WERI-Rb-1 (cell line): Measurements from ENCODE around the gene COL16A1.
A peak's percentile ranks its signal among the peaks of the same experiment; 100 is the strongest.

ENCODE experiments used
- DNase-seq: peaks from one replicate; pipeline ENCODE4 v3.0.0-alpha.2; 2020
- H3K27ac ChIP-seq: fragments of 250-450 bp; sonication (Bioruptor Pico); 2 replicates; pipeline ENCODE4 v1.5.1; 2020; ENCODE audit warnings: mild to moderate bottlenecking, moderate library complexity
- H3K27me3 ChIP-seq: fragments of 250-450 bp; sonication (Bioruptor Pico); 2 replicates; pipeline ENCODE4 v1.5.1; 2021; ENCODE audit warnings: mild to moderate bottlenecking, low read depth, moderate library complexity; ENCODE audit not compliant: insufficient read depth, severe bottlenecking
- H3K36me3 ChIP-seq: fragments of 250-450 bp; sonication (Bioruptor Pico); 2 replicates; pipeline ENCODE4 v1.5.1; 2020; ENCODE audit warnings: mild to moderate bottlenecking, moderate library complexity
- H3K4me3 ChIP-seq: 2 replicates; pipeline ENCODE4 v1.5.1; 2011; ENCODE audit warnings: low read depth, mild to moderate bottlenecking, control low read depth, low read length
- H3K9me3 ChIP-seq: fragments of 250-450 bp; sonication (Bioruptor Pico); 2 replicates; pipeline ENCODE4 v1.5.1; 2021; ENCODE audit warnings: mild to moderate bottlenecking, moderate library complexity; ENCODE audit not compliant: severe bottlenecking
- TF ChIP-seq, protein P1 (sequence below): IDR thresholded peaks from 2 replicates; pipeline ENCODE4 v1.5.1; 2011; ENCODE audit warnings: low read depth, mild to moderate bottlenecking, control low read depth, inconsistent platforms, low read length

Gene COL16A1

DNA sequence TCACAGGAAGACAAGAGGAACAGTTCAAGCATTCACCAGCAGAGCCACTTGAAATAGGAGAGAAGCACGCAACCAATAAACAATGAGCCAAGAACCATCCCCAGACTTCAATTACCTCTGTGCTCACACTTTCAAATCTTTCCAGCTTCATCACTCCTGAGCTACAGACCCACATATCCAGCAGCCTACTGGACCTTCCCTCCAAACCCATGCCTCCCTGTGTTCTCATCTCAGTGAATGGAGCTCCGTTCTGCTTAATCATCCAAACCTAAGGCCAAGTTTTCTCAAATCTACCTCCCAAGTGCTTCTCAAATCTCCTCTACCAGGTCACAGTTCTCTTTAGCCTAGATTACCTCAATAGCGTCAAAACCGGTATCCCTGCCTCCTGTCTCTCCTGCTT is 62.9 kb downstream of the COL16A1 start:
- H3K27ac ChIP-seq: no peak overlapping the region
- H3K27me3 ChIP-seq: no peaks in the 10 kb centered on the region
- H3K4me3 ChIP-seq: no peak overlapping the region
- peaks cover 3% of the 10 kb centered on the region; the same call in 1 of the 2 replicates for H3K36me3 ChIP-seq
- TF ChIP-seq, protein P1, sequence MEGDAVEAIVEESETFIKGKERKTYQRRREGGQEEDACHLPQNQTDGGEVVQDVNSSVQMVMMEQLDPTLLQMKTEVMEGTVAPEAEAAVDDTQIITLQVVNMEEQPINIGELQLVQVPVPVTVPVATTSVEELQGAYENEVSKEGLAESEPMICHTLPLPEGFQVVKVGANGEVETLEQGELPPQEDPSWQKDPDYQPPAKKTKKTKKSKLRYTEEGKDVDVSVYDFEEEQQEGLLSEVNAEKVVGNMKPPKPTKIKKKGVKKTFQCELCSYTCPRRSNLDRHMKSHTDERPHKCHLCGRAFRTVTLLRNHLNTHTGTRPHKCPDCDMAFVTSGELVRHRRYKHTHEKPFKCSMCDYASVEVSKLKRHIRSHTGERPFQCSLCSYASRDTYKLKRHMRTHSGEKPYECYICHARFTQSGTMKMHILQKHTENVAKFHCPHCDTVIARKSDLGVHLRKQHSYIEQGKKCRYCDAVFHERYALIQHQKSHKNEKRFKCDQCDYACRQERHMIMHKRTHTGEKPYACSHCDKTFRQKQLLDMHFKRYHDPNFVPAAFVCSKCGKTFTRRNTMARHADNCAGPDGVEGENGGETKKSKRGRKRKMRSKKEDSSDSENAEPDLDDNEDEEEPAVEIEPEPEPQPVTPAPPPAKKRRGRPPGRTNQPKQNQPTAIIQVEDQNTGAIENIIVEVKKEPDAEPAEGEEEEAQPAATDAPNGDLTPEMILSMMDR: no peak
- no peaks in the 10 kb centered on the region for H3K9me3 ChIP-seq
- no peak for DNase-seq

DNA sequence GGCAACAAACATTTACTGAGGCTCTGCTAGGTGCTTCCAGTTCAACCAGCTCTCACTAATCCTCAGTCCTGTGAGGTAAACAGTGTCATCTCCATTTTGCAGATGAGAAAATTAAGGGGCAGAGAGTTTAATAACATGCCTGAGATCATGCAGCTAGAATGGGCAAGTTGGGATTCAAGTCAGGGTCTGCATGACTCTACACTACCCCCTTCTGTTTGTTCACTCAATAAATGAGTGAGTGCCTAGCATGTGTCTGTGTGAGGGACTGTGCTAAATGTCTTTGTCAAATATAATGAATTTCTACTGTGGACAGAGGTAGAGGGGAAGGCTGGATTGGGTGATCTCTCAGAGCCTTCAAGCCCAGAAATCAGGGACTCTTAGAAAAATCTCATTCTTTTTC is 63.6 kb downstream of the COL16A1 start:
- no peak for DNase-seq
- H3K27ac ChIP-seq: no peak overlapping the region
- no peaks in the 10 kb centered on the region for H3K27me3 ChIP-seq

DNA sequence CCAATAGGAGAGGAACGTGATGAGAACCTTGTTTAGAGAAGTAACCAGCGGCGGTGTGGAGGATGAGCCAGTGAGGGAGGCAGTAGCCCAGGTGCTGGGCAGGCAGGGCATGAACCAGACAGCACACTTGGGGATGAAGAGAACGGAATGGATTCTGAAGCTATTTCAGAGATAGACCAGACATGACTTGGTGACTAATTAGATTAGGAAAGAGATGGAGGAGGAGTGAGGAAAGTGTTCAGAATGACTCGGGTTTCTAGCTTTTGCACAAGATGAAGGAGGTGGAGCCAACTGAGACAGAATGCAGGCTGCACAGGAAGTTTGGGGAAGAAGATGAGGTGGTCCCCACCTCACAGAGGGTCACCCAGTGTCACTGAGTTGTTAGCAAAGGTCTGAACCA is 64.3 kb downstream of the COL16A1 start:
- H3K9me3 ChIP-seq: no peaks in the 10 kb centered on the region
- TF ChIP-seq, protein P1: no peak
- H3K27ac ChIP-seq: no peak overlapping the region
- no peaks in the 10 kb centered on the region for H3K27me3 ChIP-seq
- H3K4me3 ChIP-seq: no peak overlapping the region
- peaks cover 3% of the 10 kb centered on the region; the same call in 1 of the 2 replicates for H3K36me3 ChIP-seq
- no peak for DNase-seq

More for the DNA sequence above, 63.6 kb downstream of the COL16A1 start:
- no peaks in the 10 kb centered on the region for H3K9me3 ChIP-seq
- TF ChIP-seq, protein P1: peak; percentile 38
- no peak overlapping the region for H3K4me3 ChIP-seq
- H3K36me3 ChIP-seq: peaks cover 3% of the 10 kb centered on the region; the same call in 1 of the 2 replicates

DNA sequence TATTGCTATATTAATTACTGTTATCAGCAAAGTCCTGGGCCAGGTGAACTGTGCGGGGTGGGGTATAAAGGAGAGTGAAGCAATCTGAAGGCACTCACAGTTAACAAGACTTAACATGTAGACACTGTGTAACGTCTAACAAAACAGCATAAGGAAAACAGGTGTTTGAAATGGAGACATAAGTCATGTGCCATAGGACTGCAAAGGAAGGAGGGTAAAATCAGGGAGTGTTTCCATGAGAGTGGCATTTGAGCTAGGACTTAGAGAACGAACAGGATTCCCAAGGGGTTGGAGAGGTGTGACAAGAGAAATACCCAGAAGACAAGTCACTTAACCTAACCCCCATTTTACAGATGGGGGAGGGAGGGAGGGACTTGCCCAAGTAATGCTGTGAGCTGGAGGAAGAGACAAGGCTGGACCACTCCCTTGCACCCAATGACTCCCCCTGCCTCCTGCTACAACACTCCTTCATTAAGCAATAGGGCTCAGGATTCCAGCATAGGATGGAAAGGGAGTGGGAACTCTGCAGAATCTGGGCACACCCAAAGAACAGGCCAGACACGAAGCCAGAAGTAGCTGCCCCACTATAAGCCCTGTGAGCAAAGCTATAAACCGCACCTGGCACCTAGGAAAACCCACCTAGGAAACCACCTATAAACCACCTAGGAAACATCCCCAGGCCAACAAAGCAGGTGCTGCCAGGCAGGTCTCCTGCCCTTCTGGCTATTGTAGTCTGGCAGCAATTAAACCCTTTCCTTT is 65.7 kb downstream of the COL16A1 start:
- Histone ChIP-seq H3K36me3 (peaks cover 3% of the 10 kb centered on the region; the same call in 1 of the 2 replicates), H3K27ac (no peak overlapping the region), H3K4me3 (no peak overlapping the region), H3K9me3 (no peaks in the 10 kb centered on the region), H3K27me3 (no peaks in the 10 kb centered on the region)
- TF ChIP-seq, protein P1: no peak
- DNase-seq: no peak

DNA sequence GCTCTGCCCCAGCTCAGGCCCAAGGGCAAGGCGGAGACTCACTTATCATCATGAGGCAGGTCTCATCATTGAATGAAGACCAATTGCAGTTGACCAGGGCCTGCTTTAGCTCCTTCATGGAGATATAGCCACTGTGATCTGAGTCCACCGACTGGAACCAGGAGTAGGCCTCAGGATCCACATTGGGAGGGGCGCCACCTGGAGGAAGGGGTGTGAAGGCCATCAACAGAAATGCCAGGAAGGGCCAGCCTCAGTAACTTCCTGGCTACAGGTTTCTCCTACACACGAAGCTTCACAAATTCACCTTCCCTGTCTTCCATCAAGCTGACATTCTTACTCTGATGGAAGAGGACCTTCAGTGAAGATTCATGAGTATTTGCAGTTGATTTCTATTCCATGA is 70.7 kb downstream of the COL16A1 start:
- TF ChIP-seq, protein P1: peak; percentile 72
- peak; percentile 65 for DNase-seq
- Histone ChIP-seq H3K27ac (no peak overlapping the region), H3K9me3 (no peaks in the 10 kb centered on the region), H3K27me3 (no peaks in the 10 kb centered on the region), H3K36me3 (peaks cover 41% of the 10 kb centered on the region), H3K4me3 (no peak overlapping the region)

DNA sequence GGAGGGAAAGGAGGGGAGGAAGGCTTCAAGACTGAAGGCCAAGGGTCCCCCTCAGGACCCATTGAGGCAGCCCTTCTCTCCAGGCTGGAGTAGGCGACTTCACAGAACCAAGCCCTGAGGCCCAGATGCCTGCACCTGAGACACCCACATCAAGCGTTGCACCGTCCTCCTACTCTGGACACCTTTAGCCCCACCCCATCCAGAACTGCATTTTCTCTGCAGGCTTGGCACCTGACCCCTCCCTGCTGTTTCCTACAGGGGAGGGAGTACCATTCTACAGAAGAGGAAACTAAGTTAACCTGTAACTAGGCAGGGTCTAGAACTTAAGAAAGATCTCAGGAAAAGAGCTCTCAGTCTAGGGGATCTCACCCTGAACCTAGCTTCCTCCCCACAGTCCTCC is 71.2 kb downstream of the COL16A1 start:
- H3K27me3 ChIP-seq: no peaks in the 10 kb centered on the region
- H3K36me3 ChIP-seq: peaks cover 41% of the 10 kb centered on the region
- H3K27ac ChIP-seq: no peak overlapping the region
- H3K4me3 ChIP-seq: no peak overlapping the region
- no peak for DNase-seq
- TF ChIP-seq, protein P1: no peak
- no peaks in the 10 kb centered on the region for H3K9me3 ChIP-seq
